Muscle of back (tissue), 11 donors: ENCODE measurements around the gene KRT4. TPM values are rescaled to one million over a fixed set of nuclear protein-coding genes. Genes with fewer than 3 reads are reported as not detected.

Experiments used
- DNase-seq, 3 donors: peaks; one replicate each; pipeline versions ENCODE4 v3.0.0 to v3.0.0-alpha.2; 2013
- polyA plus RNA-seq, 10 donors: library from polyadenylated mRNA; unstranded; fragments of 120-200 nt; gene quantifications; one replicate each; pipeline ENCODE4 v1.2.1, GENCODE V29; 2013; ENCODE audit not compliant: insufficient read length in 10 of 10

The KRT4 gene
- polyA plus RNA-seq, 10 donors: 0.11 to 126 (median 0.64) TPM; not detected in 4

- no peak for DNase-seq
These were observed 9.0 kb upstream of the KRT4 start for GRCh38 chr12:52822771-52823510.

- DNase-seq: no peak
These were observed 8.1 kb upstream of the KRT4 start for GRCh38 chr12:52821826-52822660.

GRCh38 chr12:52821071-52821730 is 7.3 kb upstream of the KRT4 start:
- no peak for DNase-seq

GRCh38 chr12:52820521-52820920 is 6.6 kb upstream of the KRT4 start:
- DNase-seq: no peak

GRCh38 chr12:52819731-52820510 is 6.0 kb upstream of the KRT4 start:
- DNase-seq: no peak

GRCh38 chr12:52818887-52819420 is 5.0 kb upstream of the KRT4 start:
- DNase-seq: no peak

GRCh38 chr12:52818388-52818787 is 4.5 kb upstream of the KRT4 start:
- peak in 1 of 3 donors; percentile 28 for DNase-seq

- DNase-seq: no peak
These were observed 3.9 kb upstream of the KRT4 start for GRCh38 chr12:52817699-52818238.

GRCh38 chr12:52817003-52817698 is 3.2 kb upstream of the KRT4 start:
- DNase-seq: no peak

GRCh38 chr12:52815676-52816588 is 2.0 kb upstream of the KRT4 start:
- no peak for DNase-seq

GRCh38 chr12:52815161-52815560 is 1.2 kb upstream of the KRT4 start:
- DNase-seq: no peak

- no peak for DNase-seq
These were observed 817 bp upstream of the KRT4 start for GRCh38 chr12:52814710-52815155.

GRCh38 chr12:52813203-52813819 is 605 bp downstream of the KRT4 start:
- DNase-seq: no peak

- no peak for DNase-seq
These were observed 1.2 kb downstream of the KRT4 start for GRCh38 chr12:52812749-52813148.

- no peak for DNase-seq
These were observed 1.9 kb downstream of the KRT4 start for GRCh38 chr12:52812073-52812400.

GRCh38 chr12:52811191-52812072 is 2.5 kb downstream of the KRT4 start:
- DNase-seq: no peak

GRCh38 chr12:52810554-52810953 is 3.4 kb downstream of the KRT4 start:
- DNase-seq: no peak

GRCh38 chr12:52809166-52809565 is 4.8 kb downstream of the KRT4 start:
- no peak for DNase-seq
